ENCODE measurements around the gene ALOXE3.

ALOXE3 gene

GRCh38 chr17:8071496-8071895 is 46.8 kb downstream of the ALOXE3 start:
- TF ChIP-seq, protein P1, sequence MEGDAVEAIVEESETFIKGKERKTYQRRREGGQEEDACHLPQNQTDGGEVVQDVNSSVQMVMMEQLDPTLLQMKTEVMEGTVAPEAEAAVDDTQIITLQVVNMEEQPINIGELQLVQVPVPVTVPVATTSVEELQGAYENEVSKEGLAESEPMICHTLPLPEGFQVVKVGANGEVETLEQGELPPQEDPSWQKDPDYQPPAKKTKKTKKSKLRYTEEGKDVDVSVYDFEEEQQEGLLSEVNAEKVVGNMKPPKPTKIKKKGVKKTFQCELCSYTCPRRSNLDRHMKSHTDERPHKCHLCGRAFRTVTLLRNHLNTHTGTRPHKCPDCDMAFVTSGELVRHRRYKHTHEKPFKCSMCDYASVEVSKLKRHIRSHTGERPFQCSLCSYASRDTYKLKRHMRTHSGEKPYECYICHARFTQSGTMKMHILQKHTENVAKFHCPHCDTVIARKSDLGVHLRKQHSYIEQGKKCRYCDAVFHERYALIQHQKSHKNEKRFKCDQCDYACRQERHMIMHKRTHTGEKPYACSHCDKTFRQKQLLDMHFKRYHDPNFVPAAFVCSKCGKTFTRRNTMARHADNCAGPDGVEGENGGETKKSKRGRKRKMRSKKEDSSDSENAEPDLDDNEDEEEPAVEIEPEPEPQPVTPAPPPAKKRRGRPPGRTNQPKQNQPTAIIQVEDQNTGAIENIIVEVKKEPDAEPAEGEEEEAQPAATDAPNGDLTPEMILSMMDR (IDR thresholded peaks at IDR 0.05; ENCODE audit: low read depth, low read length): no peak
- H3K4me3 ChIP-seq (ENCODE audit: low read depth, low read length): no peak overlapping the region
- DNase-seq (ENCODE audit: low read depth, low spot score): no peak
- in situ Hi-C loops (cut with HindIII; ENCODE audit: low sequenced_read_pairs): no loop called here

- in situ Hi-C loops (cut with HindIII; ENCODE audit: low sequenced_read_pairs): no loop called here
- no peak for DNase-seq (ENCODE audit: low read depth, low spot score)
- TF ChIP-seq, protein P1 (IDR thresholded peaks at IDR 0.05; ENCODE audit: low read depth, low read length): no peak
- H3K4me3 ChIP-seq (ENCODE audit: low read depth, low read length): no peak overlapping the region
Measured at GRCh38 chr17:8069587-8069860, 48.8 kb downstream of the ALOXE3 start.

DNA sequence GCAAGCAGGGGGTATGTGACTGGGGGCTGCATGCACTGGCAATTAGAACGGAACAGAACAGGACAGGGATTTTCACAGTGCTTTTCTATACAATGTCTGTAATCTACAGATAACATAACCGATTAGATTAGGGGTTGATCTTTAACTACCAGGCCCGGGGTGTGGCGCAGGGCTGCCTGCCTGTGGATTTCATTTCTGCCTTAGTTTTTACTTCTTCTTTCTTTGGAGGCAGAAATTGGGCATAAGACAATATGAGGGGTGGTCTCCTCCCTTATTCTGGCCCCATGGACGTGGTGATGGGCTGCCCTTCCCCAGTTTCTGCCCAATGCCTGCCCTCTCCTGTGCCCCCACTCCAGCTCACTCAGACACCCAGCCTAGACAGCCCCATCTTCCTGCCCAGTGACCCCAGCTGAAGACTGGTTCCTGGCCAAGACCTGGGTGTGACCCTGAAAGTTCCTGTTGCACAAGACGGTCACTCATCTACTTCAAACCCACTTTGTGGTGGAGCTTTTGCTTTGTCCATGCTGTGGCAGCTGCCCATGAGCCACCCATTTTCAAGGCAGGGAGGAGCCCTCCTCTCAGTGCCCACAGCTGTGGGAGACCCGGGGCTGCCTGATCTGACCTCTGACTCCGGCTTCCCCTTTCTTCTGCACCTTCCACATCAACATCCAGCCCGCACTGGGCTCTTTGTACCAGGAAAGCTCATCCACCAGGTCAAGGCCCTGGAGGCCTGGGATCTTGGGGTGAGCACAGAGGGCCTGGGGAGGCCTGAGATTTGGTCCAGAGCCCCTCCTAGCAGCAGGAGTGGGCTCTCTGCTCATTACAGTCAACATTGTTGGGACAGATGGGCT is 49.4 kb downstream of the ALOXE3 start:
- no peak overlapping the region for H3K4me3 ChIP-seq (ENCODE audit: low read depth, low read length)
- no peak for DNase-seq (ENCODE audit: low read depth, low spot score)
- TF ChIP-seq, protein P1 (IDR thresholded peaks at IDR 0.05; ENCODE audit: low read depth, low read length): no peak
- in situ Hi-C loops (cut with HindIII; ENCODE audit: low sequenced_read_pairs): no loop called here

DNA sequence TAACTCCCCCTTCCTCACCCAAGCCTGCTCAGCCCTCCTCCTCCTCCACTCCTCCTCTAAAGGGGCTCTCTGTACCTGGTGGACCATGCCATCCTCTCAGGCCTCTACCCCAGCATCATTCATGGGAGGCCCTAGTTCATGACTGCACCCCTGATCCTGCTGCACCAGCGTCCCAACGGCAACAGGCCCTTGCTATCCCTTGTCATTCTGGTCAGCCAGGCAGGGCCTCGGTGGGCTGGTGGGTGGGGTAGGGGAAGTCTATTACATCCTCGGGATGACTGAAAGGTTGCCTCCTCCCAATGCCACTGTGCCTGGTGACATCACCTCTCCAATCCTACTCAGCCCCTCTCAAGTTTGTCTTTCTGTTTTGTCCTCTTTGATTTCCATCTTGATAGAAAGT is 50.5 kb downstream of the ALOXE3 start:
- TF ChIP-seq, protein P1 (IDR thresholded peaks at IDR 0.05; ENCODE audit: low read depth, low read length): no peak
- DNase-seq (ENCODE audit: low read depth, low spot score): no peak
- in situ Hi-C loops (cut with HindIII; ENCODE audit: low sequenced_read_pairs): no loop called here
- no peak overlapping the region for H3K4me3 ChIP-seq (ENCODE audit: low read depth, low read length)

GRCh38 chr17:8066841-8067775 is 51.2 kb downstream of the ALOXE3 start:
- no peak for DNase-seq (ENCODE audit: low read depth, low spot score)
- TF ChIP-seq, protein P1 (IDR thresholded peaks at IDR 0.05; ENCODE audit: low read depth, low read length): no peak
- H3K4me3 ChIP-seq (ENCODE audit: low read depth, low read length): no peak overlapping the region
- in situ Hi-C loops (cut with HindIII; ENCODE audit: low sequenced_read_pairs): no loop called here

GRCh38 chr17:8064561-8065019 is 53.7 kb downstream of the ALOXE3 start:
- TF ChIP-seq, protein P1 (IDR thresholded peaks at IDR 0.05; ENCODE audit: low read depth, low read length): no peak
- in situ Hi-C loops (cut with HindIII; ENCODE audit: low sequenced_read_pairs): no loop called here
- no peak overlapping the region for H3K4me3 ChIP-seq (ENCODE audit: low read depth, low read length)
- DNase-seq (ENCODE audit: low read depth, low spot score): no peak

Measured in astrocyte of the spinal cord (primary cell).